Measurements from ENCODE around the gene ADGRG3. TPM values are rescaled to one million over a fixed set of nuclear protein-coding genes. Genes with fewer than 3 reads are reported as not detected.

Gene ADGRG3, protein sequence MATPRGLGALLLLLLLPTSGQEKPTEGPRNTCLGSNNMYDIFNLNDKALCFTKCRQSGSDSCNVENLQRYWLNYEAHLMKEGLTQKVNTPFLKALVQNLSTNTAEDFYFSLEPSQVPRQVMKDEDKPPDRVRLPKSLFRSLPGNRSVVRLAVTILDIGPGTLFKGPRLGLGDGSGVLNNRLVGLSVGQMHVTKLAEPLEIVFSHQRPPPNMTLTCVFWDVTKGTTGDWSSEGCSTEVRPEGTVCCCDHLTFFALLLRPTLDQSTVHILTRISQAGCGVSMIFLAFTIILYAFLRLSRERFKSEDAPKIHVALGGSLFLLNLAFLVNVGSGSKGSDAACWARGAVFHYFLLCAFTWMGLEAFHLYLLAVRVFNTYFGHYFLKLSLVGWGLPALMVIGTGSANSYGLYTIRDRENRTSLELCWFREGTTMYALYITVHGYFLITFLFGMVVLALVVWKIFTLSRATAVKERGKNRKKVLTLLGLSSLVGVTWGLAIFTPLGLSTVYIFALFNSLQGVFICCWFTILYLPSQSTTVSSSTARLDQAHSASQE
- not detected in 2 replicates for total RNA-seq

DNA sequence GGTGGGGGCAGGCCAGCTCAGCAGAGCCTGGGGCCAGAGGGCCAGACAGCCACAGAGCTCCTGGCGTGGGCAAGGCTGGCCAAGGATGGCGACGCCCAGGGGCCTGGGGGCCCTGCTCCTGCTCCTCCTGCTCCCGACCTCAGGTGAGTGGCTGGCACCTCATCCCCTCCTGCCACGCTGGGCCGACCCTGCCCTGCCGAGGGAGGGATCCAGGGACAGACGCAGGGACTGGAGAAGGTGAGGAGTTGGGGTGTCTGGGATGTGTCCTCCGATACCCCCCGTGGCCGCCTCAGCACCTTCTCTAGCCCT, at the start of gene ADGRG3:
Gene ADGRG3 (plus strand): TSS at position 44 of the 309 bp plus-strand sequence. CDS start 42 bp downstream, at position 86.

DNA sequence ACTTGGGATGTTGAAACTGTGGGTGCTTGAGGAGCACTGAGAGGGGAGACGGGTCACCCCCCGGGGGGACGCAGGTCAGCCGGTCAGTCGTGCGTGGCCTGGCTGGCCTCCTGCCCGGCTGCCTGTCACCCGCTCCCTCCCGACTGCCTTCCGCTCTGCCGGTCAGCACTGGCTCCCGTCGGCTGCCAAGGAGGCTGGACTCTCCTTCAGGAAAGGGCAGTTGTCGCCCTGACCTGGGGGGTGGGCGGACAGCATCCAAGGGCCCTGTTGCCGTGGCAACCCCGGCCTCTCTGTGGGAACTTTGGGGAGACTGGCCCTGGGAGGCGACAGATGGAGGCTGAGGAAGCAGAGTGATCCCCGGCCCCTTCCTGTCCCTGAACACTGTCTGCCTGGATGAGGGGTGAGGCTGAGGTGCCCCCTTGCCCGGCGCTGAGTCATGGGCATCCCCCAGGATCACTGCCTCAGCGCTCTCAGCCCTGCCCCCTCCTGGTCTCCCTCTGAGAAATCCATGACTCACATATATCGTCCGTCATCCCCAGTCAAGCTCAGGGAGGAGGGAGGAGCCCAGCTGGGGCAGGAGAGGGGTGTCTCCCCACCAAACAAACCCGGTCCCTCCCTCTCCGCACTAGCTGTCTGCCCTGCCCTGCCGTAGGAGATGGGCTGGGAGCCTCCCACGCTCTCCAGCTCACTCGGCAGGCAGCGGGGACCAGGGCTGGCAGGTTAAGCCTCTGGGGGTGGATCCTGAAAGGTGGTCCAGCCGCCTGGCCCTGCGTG, 39.9 kb upstream of the ADGRG3 start, which contains the start of gene ADGRG1:
Gene ADGRG1 (plus strand): TSS at position 623 of the 774 bp plus-strand sequence. CDS start 21,658 bp downstream, outside the sequence.

DNA sequence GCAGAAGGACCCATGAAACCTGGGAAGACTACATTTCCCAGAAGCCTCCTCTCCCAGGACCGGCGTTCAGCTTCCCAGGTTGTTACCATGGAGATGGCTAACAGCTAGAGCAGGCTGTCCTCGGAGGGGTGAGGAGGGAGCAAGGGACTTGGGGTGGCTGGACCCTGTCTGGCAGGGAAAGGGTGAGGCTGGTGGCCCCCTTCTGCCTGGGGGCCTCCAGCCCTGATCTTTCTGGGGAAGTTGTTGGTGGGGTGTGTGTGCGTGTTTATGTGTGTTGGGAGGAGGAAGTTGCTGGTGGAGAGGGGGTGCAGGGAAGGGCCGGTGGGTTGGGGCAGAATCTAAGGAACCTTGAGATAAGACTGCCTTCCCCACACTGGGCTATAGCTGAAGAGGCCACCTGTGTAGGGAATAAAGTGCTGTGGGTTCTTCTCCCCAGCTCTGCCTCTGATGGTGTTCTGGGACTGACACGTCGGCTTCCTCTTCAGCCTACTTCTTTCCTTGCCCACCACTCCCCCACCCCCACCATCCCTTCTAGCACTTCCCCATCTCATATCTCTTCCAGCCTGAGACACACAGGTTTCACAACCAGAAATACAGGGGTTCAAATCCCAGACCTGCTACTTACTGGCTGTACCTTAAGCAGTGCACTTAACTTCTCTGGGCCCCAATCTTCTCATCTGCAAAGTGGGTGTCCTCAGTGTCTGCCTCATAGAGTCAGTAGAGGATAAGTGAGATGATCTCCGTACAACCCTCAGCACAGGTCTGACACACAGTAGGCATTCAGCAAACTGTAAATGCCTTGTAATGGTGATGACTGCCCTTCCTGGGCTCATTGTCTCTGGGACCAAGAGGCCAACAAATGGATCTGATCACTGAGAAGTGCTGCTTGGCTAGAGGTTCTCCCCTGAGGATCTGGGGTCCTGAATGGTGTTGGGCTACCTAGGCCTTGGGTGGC, 26.9 kb downstream of the ADGRG3 start, which contains the start of gene DRC7:
Gene DRC7 (plus strand): TSS at position 82 of the 955 bp plus-strand sequence. CDS start 3,144 bp downstream, outside the sequence.

GRCh38 chr16:57735755-57736418, 67.8 kb downstream of the ADGRG3 start, which contains the start of gene KATNB1:
KATNB1 (plus strand) TSS chr16:57735770; CDS start chr16:57737244, 1,474 bp downstream.

Other genes starting within 250 kb of the ADGRG3 start
- 50.3 and 77.5 TPM in 2 replicates for gene CIAPIN1, start 220.9 kb upstream of the ADGRG3 start, total RNA-seq
- gene COQ9, start 220.8 kb upstream of the ADGRG3 start, total RNA-seq: 35.5 and 50.1 TPM in 2 replicates
- 103 and 153 TPM in 2 replicates for gene POLR2C, start 205.6 kb upstream of the ADGRG3 start, total RNA-seq
- gene DOK4, start 181.8 kb upstream of the ADGRG3 start, total RNA-seq: 37.9 and 46.0 TPM in 2 replicates
- gene CCDC102A, start 131.7 kb upstream of the ADGRG3 start, total RNA-seq: 11.5 and 16.2 TPM in 2 replicates
- gene ADGRG5, start 125.7 kb upstream of the ADGRG3 start, total RNA-seq: not detected in 2 replicates
- 0.88 and 1.4 TPM in 2 replicates for gene ADGRG1, start 39.7 kb upstream of the ADGRG3 start, total RNA-seq
- gene DRC7, start 26.5 kb downstream of the ADGRG3 start, total RNA-seq: not detected in 2 replicates
- gene KATNB1, start 67.5 kb downstream of the ADGRG3 start, total RNA-seq: 31.7 and 46.0 TPM in 2 replicates
- 157 and 170 TPM in 2 replicates for gene KIFC3, start 134.2 kb downstream of the ADGRG3 start, total RNA-seq

All from placental pericyte (primary cell).